DMS79 (cell line): ENCODE data around the gene HMGA1.

Source experiments
- DNase-seq: peaks from one replicate; lab custom pipeline; 2025; lab: John Stamatoyannopoulos, UW

Gene HMGA1

DNA sequence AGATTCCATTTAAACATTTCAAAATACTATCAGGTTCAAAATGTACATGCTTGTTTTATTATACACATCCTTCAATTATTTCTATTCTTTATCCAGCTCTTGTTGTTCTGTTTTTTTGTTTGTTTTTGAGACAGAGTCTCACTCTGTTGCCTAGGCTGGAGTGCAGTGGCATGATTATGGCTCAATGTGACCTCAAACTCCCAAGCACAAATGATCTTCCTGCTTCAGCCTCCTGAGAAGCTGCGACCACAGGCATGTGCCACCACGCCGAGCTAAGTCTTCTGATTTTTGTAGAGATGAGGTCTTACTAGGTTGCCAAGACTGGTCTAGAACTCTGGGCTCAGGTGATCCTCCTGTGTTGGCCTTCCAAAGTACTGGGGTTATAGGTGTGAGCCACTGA lies 56.3 kb downstream of the HMGA1 start:
- no peak for DNase-seq

DNA sequence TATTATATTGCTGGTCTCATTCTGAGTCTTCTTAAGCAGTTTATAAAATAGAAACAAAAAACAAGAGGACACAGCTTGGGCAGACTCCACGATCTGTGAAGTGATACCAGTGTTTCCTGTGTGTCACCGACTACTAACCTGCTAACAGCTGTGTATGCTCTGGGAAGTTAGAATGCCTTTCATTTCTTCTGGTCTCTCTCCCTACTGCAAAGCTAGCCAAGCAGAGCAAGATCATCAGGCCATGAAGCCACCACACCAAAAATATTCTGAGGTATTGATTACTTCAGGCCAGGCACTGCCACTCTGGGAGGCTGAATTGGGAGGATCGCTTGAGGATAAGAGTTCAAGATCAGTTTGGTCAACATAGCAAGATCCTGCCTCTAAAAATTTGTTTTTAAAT lies 59.0 kb downstream of the HMGA1 start:
- no peak for DNase-seq
